GM23338 (cell line): ENCODE results near the gene SBNO1. TPM values are rescaled to one million over a fixed set of nuclear protein-coding genes. Genes with fewer than 3 reads are reported as not detected.

Source experiments
- ATAC-seq: fragments of 200-7000 bp; cut with Tn5 transposase; 3 replicates; pipeline ENCODE4 v1.9.1; 2020
- DNase-seq: peaks from one replicate; pipeline ENCODE4 v3.0.0-alpha.2; 2015; ENCODE audit warnings: low spot score
- H2AFZ ChIP-seq: fragments of 200-600 bp; sonication (generic); 2 replicates; pipeline ENCODE4 v1.8.0; 2016; ENCODE audit warnings: antibody characterized with exemption, mild to moderate bottlenecking, moderate library complexity
- H3F3A ChIP-seq: fragments of 200-600 bp; sonication (generic); replicated peaks from 2 replicates; pipeline ENCODE4 v1.8.0; 2017; ENCODE audit warnings: antibody characterized with exemption, mixed run types, low read depth
- H3K27ac ChIP-seq: fragments of 200-600 bp; sonication (generic); 2 replicates; pipeline ENCODE4 v1.6.1; 2016; ENCODE audit warnings: low read depth
- H3K27me3 ChIP-seq: fragments of 200-600 bp; sonication (generic); 2 replicates; pipeline ENCODE4 v1.8.0; 2016; ENCODE audit warnings: mild to moderate bottlenecking, mixed run types, moderate library complexity; ENCODE audit not compliant: insufficient read depth
- H3K36me3 ChIP-seq: fragments of 200-600 bp; sonication (generic); 2 replicates; pipeline ENCODE4 v1.8.0; 2016; ENCODE audit warnings: mild to moderate bottlenecking; ENCODE audit not compliant: insufficient read depth
- H3K4me1 ChIP-seq: fragments of 200-600 bp; sonication (generic); 2 replicates; pipeline ENCODE4 v1.8.0; 2016; ENCODE audit warnings: mild to moderate bottlenecking, moderate library complexity; ENCODE audit not compliant: insufficient read depth
- H3K4me2 ChIP-seq: fragments of 200-600 bp; sonication (generic); 2 replicates; pipeline ENCODE4 v1.7.1; 2017; ENCODE audit warnings: mixed run types
- H3K4me3 ChIP-seq: fragments of 200-600 bp; sonication (generic); 2 replicates; pipeline ENCODE4 v1.6.1; 2016; ENCODE audit warnings: mixed run types
- H3K79me2 ChIP-seq: fragments of 200-600 bp; sonication (generic); replicated peaks from 2 replicates; pipeline ENCODE4 v1.8.0; 2017; ENCODE audit warnings: mild to moderate bottlenecking; ENCODE audit not compliant: insufficient read depth
- H3K9me2 ChIP-seq: fragments of 200-600 bp; sonication (generic); 2 replicates; pipeline ENCODE4 v1.8.0; 2017; ENCODE audit not compliant: insufficient read depth
- H4K20me1 ChIP-seq: fragments of 200-600 bp; sonication (generic); replicated peaks from 2 replicates; pipeline ENCODE4 v1.8.0; 2017; ENCODE audit warnings: mild to moderate bottlenecking; ENCODE audit not compliant: insufficient read depth
- H3K27ac Mint-ChIP-seq: 2 replicates; pipeline ENCODE4 v1.8.0; 2020; ENCODE audit warnings: inconsistent platforms, mild to moderate bottlenecking, moderate library complexity, mixed read lengths
- H3K27me3 Mint-ChIP-seq: 3 replicates; pipeline ENCODE4 v1.8.0; 2022; ENCODE audit warnings: low read depth, mild to moderate bottlenecking, moderate library complexity, mixed read lengths, inconsistent platforms; ENCODE audit not compliant: insufficient read depth, poor library complexity
- H3K36me3 Mint-ChIP-seq: 3 replicates; pipeline ENCODE4 v1.8.0; 2021; ENCODE audit warnings: low read depth, mild to moderate bottlenecking, inconsistent platforms, moderate library complexity, mixed read lengths
- H3K4me1 Mint-ChIP-seq: 3 replicates; pipeline ENCODE4 v1.8.0; 2020; ENCODE audit warnings: mild to moderate bottlenecking, inconsistent platforms, mixed read lengths
- H3K4me3 Mint-ChIP-seq: 3 replicates; pipeline ENCODE4 v1.8.0; 2021; ENCODE audit warnings: moderate library complexity, mild to moderate bottlenecking, inconsistent platforms, mixed read lengths
- H3K9me3 Mint-ChIP-seq: 3 replicates; pipeline ENCODE4 v1.8.0; 2020; ENCODE audit warnings: moderate library complexity, mild to moderate bottlenecking, inconsistent platforms, mixed read lengths
- CREB1 ChIP-seq: fragments of 250-450 bp; sonication (Bioruptor Pico); IDR thresholded peaks from 2 replicates; pipeline ENCODE4 v1.5.0; 2020; ENCODE audit warnings: low read depth, mild to moderate bottlenecking, moderate library complexity
- EZH2 ChIP-seq: fragments of 200-600 bp; sonication (generic); IDR thresholded peaks from one replicate; pipeline ENCODE4 v1.8.0; 2017; ENCODE audit warnings: antibody characterized with exemption, mild to moderate bottlenecking, low read depth; ENCODE audit not compliant: unreplicated experiment
- EZH2phosphoT487 ChIP-seq: fragments of 200-600 bp; sonication (generic); IDR thresholded peaks from one replicate; pipeline ENCODE4 v1.8.1; 2018; ENCODE audit warnings: antibody characterized with exemption; ENCODE audit not compliant: unreplicated experiment
- JUNB ChIP-seq: IDR thresholded peaks from one replicate; pipeline ENCODE4 v1.6.1; 2016; ENCODE audit warnings: antibody characterized with exemption; ENCODE audit not compliant: unreplicated experiment
- NANOG ChIP-seq: IDR thresholded peaks from 2 replicates; pipeline ENCODE4 v1.6.1; 2016; ENCODE audit warnings: antibody characterized with exemption, borderline replicate concordance
- POLR2AphosphoS5 ChIP-seq: IDR thresholded peaks from 2 replicates; pipeline ENCODE4 v1.6.1; 2016; ENCODE audit warnings: antibody characterized with exemption, low read depth
- STAT1 ChIP-seq: IDR thresholded peaks from one replicate; pipeline ENCODE4 v1.6.1; 2016; ENCODE audit warnings: antibody characterized with exemption; ENCODE audit not compliant: unreplicated experiment
- ZNF114 ChIP-seq: fragments of 250-450 bp; sonication (Bioruptor Pico); IDR thresholded peaks from 2 replicates; pipeline ENCODE4 v1.5.0; 2020; ENCODE audit warnings: mild to moderate bottlenecking, moderate library complexity
- ZNF331 ChIP-seq: fragments of 250-450 bp; sonication (Bioruptor Pico); IDR thresholded peaks from 2 replicates; pipeline ENCODE4 v1.5.0; 2020; ENCODE audit warnings: low read depth, mild to moderate bottlenecking, moderate library complexity
- polyA plus RNA-seq: library from polyadenylated mRNA; unstranded; fragments of >200 nt; fragmentation: Nextera tagmentation; extraction: Ambion mirVana; gene quantifications from 2 replicates; pipeline ENCODE4 v1.2.1, GENCODE V29; 2016
- total RNA-seq: library from RNA; depleted of rRNA; stranded (reverse); fragments of >200 nt; shearing (Covaris generic); gene quantifications from 2 replicates; pipeline ENCODE4 v1.2.3, GENCODE V29; 2014
- TF ChIP-seq, protein P1 (sequence below): IDR thresholded peaks from 2 replicates; pipeline ENCODE4 v1.6.1; 2016; ENCODE audit warnings: antibody characterized with exemption
- TF ChIP-seq, protein P2 (sequence below), 2 experiments: fragments of 200-600 bp in 1 of 2; sonication (generic) in 1 of 2; conservative IDR thresholded peaks; 2 replicates each; pipeline versions ENCODE4 v1.5.1 to v1.6.1; 2016 to 2017; ENCODE audit warnings: antibody characterized with exemption in 2 of 2, low read depth in 2 of 2, mild to moderate bottlenecking in 2 of 2, moderate library complexity in 1 of 2
- TF ChIP-seq, protein P3 (sequence below): fragments of 250-450 bp; sonication (Bioruptor Pico); IDR thresholded peaks from 2 replicates; pipeline ENCODE4 v1.5.0; 2020; ENCODE audit warnings: mild to moderate bottlenecking, moderate library complexity
- TF ChIP-seq, protein P4 (sequence below): IDR thresholded peaks from one replicate; pipeline ENCODE4 v1.6.1; 2018; ENCODE audit warnings: antibody characterized with exemption; ENCODE audit not compliant: unreplicated experiment

The SBNO1 gene
- total and polyA plus RNA-seq, 2 experiments from 2014 or later = 34.9 to 49.5 TPM

DNA sequence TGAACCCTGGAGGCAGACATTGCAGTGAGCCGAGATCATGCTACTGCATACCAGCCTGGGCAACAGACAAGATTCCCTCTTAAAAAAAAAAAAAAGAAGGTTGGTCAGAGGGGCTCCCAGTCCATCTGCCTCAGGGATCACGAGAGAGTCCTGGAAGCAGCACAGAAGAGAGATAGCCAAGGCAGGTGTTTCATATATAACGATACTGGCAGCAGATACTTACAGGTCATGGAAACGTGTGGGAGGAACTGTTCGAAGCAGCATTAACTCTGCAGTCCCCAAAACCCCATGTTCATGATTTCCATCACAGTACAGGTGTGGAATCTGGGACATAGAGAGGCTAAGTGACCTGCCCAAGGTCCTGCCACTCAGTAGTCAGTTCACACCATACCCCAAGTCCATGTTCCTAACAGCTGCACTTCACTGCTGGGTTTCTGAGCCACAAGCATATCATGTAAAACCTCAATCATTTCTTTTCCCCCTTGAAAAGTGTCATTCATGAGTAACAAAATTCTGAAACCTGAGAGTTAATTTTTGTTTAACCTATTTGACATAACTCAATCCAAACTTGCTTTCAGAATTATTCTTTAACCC, 109.7 kb downstream of the SBNO1 start:
- Histone ChIP-seq H3K9me2 (no peaks in the 10 kb centered on the region), H3K27ac (no peak overlapping the region), H3F3A (peaks cover 32% of the 10 kb centered on the region; the same call in 1 of the 2 replicates), H3K4me1 (peaks cover 4% of the 10 kb centered on the region; the same call in 1 of the 2 replicates), H3K36me3 (peaks cover 19% of the 10 kb centered on the region), H3K27me3 (no peaks in the 10 kb centered on the region), H4K20me1 (peaks cover 23% of the 10 kb centered on the region), H3K4me2 (no peak overlapping the region), H3K4me3 (no peak overlapping the region), H2AFZ (no peak overlapping the region), H3K79me2 (peaks cover 29% of the 10 kb centered on the region)
- TF ChIP-seq POLR2AphosphoS5 (no peak), CREB1 (CRISPR knock-in tag) (no peak), EZH2phosphoT487 (no peak), STAT1 (no peak), ZNF331 (CRISPR knock-in tag) (no peak), JUNB (no peak), EZH2 (no peak), NANOG (no peak), ZNF114 (CRISPR knock-in tag) (no peak)
- TF ChIP-seq, protein P1, sequence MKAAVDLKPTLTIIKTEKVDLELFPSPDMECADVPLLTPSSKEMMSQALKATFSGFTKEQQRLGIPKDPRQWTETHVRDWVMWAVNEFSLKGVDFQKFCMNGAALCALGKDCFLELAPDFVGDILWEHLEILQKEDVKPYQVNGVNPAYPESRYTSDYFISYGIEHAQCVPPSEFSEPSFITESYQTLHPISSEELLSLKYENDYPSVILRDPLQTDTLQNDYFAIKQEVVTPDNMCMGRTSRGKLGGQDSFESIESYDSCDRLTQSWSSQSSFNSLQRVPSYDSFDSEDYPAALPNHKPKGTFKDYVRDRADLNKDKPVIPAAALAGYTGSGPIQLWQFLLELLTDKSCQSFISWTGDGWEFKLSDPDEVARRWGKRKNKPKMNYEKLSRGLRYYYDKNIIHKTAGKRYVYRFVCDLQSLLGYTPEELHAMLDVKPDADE = no peak
- TF ChIP-seq, protein P2, sequence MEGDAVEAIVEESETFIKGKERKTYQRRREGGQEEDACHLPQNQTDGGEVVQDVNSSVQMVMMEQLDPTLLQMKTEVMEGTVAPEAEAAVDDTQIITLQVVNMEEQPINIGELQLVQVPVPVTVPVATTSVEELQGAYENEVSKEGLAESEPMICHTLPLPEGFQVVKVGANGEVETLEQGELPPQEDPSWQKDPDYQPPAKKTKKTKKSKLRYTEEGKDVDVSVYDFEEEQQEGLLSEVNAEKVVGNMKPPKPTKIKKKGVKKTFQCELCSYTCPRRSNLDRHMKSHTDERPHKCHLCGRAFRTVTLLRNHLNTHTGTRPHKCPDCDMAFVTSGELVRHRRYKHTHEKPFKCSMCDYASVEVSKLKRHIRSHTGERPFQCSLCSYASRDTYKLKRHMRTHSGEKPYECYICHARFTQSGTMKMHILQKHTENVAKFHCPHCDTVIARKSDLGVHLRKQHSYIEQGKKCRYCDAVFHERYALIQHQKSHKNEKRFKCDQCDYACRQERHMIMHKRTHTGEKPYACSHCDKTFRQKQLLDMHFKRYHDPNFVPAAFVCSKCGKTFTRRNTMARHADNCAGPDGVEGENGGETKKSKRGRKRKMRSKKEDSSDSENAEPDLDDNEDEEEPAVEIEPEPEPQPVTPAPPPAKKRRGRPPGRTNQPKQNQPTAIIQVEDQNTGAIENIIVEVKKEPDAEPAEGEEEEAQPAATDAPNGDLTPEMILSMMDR (conservative IDR thresholded peaks at IDR 0.05; ENCODE audit: low read depth in 2 of 2) = no peak
- TF ChIP-seq, protein P3, sequence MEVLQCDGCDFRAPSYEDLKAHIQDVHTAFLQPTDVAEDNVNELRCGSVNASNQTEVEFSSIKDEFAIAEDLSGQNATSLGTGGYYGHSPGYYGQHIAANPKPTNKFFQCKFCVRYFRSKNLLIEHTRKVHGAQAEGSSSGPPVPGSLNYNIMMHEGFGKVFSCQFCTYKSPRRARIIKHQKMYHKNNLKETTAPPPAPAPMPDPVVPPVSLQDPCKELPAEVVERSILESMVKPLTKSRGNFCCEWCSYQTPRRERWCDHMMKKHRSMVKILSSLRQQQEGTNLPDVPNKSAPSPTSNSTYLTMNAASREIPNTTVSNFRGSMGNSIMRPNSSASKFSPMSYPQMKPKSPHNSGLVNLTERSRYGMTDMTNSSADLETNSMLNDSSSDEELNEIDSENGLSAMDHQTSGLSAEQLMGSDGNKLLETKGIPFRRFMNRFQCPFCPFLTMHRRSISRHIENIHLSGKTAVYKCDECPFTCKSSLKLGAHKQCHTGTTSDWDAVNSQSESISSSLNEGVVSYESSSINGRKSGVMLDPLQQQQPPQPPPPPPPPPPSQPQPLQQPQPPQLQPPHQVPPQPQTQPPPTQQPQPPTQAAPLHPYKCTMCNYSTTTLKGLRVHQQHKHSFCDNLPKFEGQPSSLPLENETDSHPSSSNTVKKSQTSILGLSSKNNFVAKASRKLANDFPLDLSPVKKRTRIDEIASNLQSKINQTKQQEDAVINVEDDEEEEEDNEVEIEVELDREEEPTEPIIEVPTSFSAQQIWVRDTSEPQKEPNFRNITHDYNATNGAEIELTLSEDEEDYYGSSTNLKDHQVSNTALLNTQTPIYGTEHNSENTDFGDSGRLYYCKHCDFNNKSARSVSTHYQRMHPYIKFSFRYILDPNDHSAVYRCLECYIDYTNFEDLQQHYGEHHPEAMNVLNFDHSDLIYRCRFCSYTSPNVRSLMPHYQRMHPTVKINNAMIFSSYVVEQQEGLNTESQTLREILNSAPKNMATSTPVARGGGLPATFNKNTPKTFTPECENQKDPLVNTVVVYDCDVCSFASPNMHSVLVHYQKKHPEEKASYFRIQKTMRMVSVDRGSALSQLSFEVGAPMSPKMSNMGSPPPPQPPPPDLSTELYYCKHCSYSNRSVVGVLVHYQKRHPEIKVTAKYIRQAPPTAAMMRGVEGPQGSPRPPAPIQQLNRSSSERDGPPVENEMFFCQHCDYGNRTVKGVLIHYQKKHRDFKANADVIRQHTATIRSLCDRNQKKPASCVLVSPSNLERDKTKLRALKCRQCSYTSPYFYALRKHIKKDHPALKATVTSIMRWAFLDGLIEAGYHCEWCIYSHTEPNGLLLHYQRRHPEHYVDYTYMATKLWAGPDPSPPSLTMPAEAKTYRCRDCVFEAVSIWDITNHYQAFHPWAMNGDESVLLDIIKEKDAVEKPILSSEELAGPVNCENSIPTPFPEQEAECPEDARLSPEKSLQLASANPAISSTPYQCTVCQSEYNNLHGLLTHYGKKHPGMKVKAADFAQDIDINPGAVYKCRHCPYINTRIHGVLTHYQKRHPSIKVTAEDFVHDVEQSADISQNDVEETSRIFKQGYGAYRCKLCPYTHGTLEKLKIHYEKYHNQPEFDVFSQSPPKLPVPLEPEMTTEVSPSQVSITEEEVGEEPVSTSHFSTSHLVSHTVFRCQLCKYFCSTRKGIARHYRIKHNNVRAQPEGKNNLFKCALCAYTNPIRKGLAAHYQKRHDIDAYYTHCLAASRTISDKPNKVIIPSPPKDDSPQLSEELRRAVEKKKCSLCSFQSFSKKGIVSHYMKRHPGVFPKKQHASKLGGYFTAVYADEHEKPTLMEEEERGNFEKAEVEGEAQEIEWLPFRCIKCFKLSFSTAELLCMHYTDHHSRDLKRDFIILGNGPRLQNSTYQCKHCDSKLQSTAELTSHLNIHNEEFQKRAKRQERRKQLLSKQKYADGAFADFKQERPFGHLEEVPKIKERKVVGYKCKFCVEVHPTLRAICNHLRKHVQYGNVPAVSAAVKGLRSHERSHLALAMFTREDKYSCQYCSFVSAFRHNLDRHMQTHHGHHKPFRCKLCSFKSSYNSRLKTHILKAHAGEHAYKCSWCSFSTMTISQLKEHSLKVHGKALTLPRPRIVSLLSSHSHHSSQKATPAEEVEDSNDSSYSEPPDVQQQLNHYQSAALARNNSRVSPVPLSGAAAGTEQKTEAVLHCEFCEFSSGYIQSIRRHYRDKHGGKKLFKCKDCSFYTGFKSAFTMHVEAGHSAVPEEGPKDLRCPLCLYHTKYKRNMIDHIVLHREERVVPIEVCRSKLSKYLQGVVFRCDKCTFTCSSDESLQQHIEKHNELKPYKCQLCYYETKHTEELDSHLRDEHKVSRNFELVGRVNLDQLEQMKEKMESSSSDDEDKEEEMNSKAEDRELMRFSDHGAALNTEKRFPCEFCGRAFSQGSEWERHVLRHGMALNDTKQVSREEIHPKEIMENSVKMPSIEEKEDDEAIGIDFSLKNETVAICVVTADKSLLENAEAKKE (CRISPR knock-in tag) = no peak
- TF ChIP-seq, protein P4, sequence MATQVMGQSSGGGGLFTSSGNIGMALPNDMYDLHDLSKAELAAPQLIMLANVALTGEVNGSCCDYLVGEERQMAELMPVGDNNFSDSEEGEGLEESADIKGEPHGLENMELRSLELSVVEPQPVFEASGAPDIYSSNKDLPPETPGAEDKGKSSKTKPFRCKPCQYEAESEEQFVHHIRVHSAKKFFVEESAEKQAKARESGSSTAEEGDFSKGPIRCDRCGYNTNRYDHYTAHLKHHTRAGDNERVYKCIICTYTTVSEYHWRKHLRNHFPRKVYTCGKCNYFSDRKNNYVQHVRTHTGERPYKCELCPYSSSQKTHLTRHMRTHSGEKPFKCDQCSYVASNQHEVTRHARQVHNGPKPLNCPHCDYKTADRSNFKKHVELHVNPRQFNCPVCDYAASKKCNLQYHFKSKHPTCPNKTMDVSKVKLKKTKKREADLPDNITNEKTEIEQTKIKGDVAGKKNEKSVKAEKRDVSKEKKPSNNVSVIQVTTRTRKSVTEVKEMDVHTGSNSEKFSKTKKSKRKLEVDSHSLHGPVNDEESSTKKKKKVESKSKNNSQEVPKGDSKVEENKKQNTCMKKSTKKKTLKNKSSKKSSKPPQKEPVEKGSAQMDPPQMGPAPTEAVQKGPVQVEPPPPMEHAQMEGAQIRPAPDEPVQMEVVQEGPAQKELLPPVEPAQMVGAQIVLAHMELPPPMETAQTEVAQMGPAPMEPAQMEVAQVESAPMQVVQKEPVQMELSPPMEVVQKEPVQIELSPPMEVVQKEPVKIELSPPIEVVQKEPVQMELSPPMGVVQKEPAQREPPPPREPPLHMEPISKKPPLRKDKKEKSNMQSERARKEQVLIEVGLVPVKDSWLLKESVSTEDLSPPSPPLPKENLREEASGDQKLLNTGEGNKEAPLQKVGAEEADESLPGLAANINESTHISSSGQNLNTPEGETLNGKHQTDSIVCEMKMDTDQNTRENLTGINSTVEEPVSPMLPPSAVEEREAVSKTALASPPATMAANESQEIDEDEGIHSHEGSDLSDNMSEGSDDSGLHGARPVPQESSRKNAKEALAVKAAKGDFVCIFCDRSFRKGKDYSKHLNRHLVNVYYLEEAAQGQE = no peak
- no peak for DNase-seq
- Mint-ChIP-seq H3K27ac (no peak overlapping the region; the same call in 1 of the 2 replicates), H3K36me3 (peaks cover 83% of the 10 kb centered on the region), H3K4me1 (peaks cover 17% of the 10 kb centered on the region), H3K27me3 (no peaks in the 10 kb centered on the region), H3K4me3 (no peak overlapping the region), H3K9me3 (peaks cover 10% of the 10 kb centered on the region)
- no peak for ATAC-seq
